ENCODE measurements around the gene MICAL3. TPM values are rescaled to one million over a fixed set of nuclear protein-coding genes. Genes with fewer than 3 reads are reported as not detected.

Gene MICAL3
- total and polyA plus RNA-seq, 2 donors from 2014 or later = 5.0 to 99.4 TPM

- FAIRE-seq (no peak), DNase-seq (no peak)
- no peaks in the 10 kb centered on the region for H3K9me3 ChIP-seq (ENCODE audit: control insufficient read depth in 2 of 3, insufficient read depth in 1 of 3, low read length in 3 of 3)
- H3K9ac ChIP-seq (ENCODE audit: low read length in 3 of 3) = no peak overlapping the region
- peaks cover 0 to 24% (median 17%) of the 10 kb centered on the region in 3 donors for H3K36me3 ChIP-seq (ENCODE audit: control insufficient read depth in 2 of 3, insufficient read depth in 3 of 3, low read length in 3 of 3)
- no peaks in the 10 kb centered on the region for H3K27me3 ChIP-seq (ENCODE audit: control insufficient read depth, insufficient read depth, low read length)
- intact Hi-C loops (cut with DNase I) = loop anchor here (10.0 kb wide), 1 partner anchor 169 kb away; the partner anchor contains the start of gene PEX26
- H3K27ac ChIP-seq (ENCODE audit: low read depth in 2 of 2, low read length in 2 of 2) = no peak overlapping the region
- H3K4me1 ChIP-seq (ENCODE audit: control insufficient read depth in 2 of 3, insufficient read depth in 2 of 3, low read depth in 1 of 3, low read length in 3 of 3) = peaks cover 3 to 18% (median 14%) of the 10 kb centered on the region in 3 donors
- H3K4me3 ChIP-seq (ENCODE audit: low read length in 3 of 3) = no peak overlapping the region
- TF ChIP-seq CTCF (IDR thresholded peaks at IDR 0.05; ENCODE audit: borderline replicate concordance, extremely low read depth, insufficient read depth) = no peak
Measured at GRCh38 chr22:17905445-17905844, 118.9 kb downstream of the MICAL3 start.

GRCh38 chr22:17903564-17904295 is 120.6 kb downstream of the MICAL3 start:
- intact Hi-C loops (cut with DNase I) = loop anchor here (10.0 kb wide), 1 partner anchor 171 kb away; the partner anchor contains the start of gene PEX26
- no peak for TF ChIP-seq CTCF (IDR thresholded peaks at IDR 0.05; ENCODE audit: borderline replicate concordance, extremely low read depth, insufficient read depth)
- FAIRE-seq = no peak
- Histone ChIP-seq H3K36me3 (ENCODE audit: control insufficient read depth in 2 of 3, insufficient read depth in 3 of 3, low read length in 3 of 3) (peaks cover 3 to 24% (median 19%) of the 10 kb centered on the region in 3 donors), H3K4me3 (ENCODE audit: low read length in 3 of 3) (no peak overlapping the region), H3K27ac (ENCODE audit: low read depth in 2 of 2, low read length in 2 of 2) (no peak overlapping the region), H3K4me1 (ENCODE audit: control insufficient read depth in 2 of 3, insufficient read depth in 2 of 3, low read depth in 1 of 3, low read length in 3 of 3) (peaks cover 0 to 9% (median 3%) of the 10 kb centered on the region in 3 donors), H3K9me3 (ENCODE audit: control insufficient read depth in 2 of 3, insufficient read depth in 1 of 3, low read length in 3 of 3) (no peaks in the 10 kb centered on the region), H3K27me3 (ENCODE audit: control insufficient read depth, insufficient read depth, low read length) (no peaks in the 10 kb centered on the region), H3K9ac (ENCODE audit: low read length in 3 of 3) (no peak overlapping the region)
- DNase-seq = no peak

GRCh38 chr22:17902960-17903359 is 121.4 kb downstream of the MICAL3 start:
- no peak for DNase-seq
- no peak overlapping the region for H3K27ac ChIP-seq (ENCODE audit: low read depth in 2 of 2, low read length in 2 of 2)
- H3K27me3 ChIP-seq (ENCODE audit: control insufficient read depth, insufficient read depth, low read length) = no peaks in the 10 kb centered on the region
- H3K9me3 ChIP-seq (ENCODE audit: control insufficient read depth in 2 of 3, insufficient read depth in 1 of 3, low read length in 3 of 3) = no peaks in the 10 kb centered on the region
- H3K36me3 ChIP-seq (ENCODE audit: control insufficient read depth in 2 of 3, insufficient read depth in 3 of 3, low read length in 3 of 3) = peaks cover 3 to 24% (median 19%) of the 10 kb centered on the region in 3 donors
- intact Hi-C loops (cut with DNase I) = loop anchor here (10.0 kb wide), 1 partner anchor 172 kb away; the partner anchor contains the start of gene PEX26
- H3K4me1 ChIP-seq (ENCODE audit: control insufficient read depth in 2 of 3, insufficient read depth in 2 of 3, low read depth in 1 of 3, low read length in 3 of 3) = peaks cover 0 to 15% (median 6%) of the 10 kb centered on the region in 3 donors
- FAIRE-seq = no peak
- no peak overlapping the region for H3K4me3 ChIP-seq (ENCODE audit: low read length in 3 of 3)
- no peak for TF ChIP-seq CTCF (IDR thresholded peaks at IDR 0.05; ENCODE audit: borderline replicate concordance, extremely low read depth, insufficient read depth)
- H3K9ac ChIP-seq (ENCODE audit: low read length in 3 of 3) = no peak overlapping the region
